T47D (cell line): ENCODE data around the gene EFNA2.

Experiments used
- DNase-seq, 2 experiments: peaks; one replicate each; pipeline versions ENCODE4 v3.0.0 to v3.0.0-alpha.2; 2011 to 2012; ENCODE audit warnings: low read depth in 1 of 2, low spot score in 1 of 2
- JUND ChIP-seq: IDR thresholded peaks from 2 replicates; pipeline ENCODE4 v1.6.1; 2012; ENCODE audit warnings: low read depth
- in situ Hi-C: cut with HindIII; loops from 2 replicates; pipeline ENCODE4 v1.10.0; 2016; ENCODE audit warnings: low sequenced_read_pairs, low pct_unique_long_range_greater_than_20kb

Gene EFNA2

DNA sequence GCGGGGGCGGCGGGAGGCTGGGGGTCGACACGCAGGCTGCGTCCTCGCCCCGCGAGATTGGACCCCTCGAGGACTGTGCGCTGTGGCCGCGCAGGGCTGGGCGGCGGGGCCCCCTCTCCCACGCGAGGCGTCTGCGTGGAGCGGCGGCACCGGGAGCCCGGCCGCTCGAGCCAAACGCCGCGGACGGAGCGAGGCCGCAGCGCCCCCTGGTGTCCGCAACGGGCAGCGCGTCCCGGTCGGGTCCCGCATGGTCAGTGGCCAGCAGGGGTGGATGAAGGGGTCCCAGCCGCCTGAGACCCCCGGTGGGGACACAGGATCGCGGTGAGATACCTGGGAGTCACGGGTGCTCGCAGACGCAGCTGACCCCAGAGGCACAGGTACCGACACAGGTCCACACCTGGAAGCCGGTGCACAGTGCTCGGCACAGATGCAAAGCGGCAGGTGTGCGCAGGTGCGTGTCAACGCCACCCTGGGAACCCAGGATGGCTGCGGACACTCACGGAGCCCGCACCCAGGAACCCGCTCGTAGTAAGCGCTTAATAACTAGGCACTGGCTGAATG lies 18.7 kb upstream of the EFNA2 start:
- no peak for TF ChIP-seq JUND
- in situ Hi-C loops: no loop called here
- DNase-seq: peak in 1 of 2 experiments; percentile 67

DNA sequence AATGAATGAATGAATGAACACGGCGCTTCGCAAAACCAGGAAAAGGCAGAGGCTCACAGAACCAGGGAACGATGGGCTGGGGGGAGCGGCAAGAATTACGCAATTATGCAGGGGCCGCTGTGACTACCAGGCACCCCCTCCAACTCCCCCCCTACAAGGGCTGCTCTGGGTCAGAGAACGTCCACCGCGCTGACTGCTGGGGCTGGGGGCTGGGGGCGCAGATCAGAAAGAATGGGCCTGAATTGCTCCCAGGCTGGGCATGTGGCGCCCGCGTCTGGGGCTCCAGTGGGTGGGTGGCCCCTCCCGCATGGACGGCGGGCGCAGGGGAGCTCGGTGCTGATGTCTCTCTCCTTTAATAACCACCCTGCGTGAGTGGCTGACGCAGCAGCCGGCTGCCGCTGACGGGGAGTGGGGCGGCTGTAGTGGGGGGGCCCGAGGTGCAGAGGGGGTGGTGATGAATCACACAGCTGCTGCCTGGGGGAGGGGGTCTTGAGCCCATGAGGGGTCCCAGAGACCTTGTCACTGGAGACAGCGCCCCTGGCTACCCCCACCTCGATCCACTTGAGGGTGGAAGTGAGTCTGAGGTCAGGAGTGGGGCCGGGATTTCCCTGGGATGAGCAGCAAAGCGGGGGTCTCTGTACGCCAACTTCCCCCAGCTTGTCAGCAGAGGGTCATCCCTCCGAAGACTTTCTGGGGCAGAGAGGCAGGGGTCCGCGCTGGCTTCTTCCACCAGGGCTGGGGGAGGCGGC lies 18.0 kb upstream of the EFNA2 start:
- in situ Hi-C loops: no loop called here
- DNase-seq: no peak
- TF ChIP-seq JUND: no peak

DNA sequence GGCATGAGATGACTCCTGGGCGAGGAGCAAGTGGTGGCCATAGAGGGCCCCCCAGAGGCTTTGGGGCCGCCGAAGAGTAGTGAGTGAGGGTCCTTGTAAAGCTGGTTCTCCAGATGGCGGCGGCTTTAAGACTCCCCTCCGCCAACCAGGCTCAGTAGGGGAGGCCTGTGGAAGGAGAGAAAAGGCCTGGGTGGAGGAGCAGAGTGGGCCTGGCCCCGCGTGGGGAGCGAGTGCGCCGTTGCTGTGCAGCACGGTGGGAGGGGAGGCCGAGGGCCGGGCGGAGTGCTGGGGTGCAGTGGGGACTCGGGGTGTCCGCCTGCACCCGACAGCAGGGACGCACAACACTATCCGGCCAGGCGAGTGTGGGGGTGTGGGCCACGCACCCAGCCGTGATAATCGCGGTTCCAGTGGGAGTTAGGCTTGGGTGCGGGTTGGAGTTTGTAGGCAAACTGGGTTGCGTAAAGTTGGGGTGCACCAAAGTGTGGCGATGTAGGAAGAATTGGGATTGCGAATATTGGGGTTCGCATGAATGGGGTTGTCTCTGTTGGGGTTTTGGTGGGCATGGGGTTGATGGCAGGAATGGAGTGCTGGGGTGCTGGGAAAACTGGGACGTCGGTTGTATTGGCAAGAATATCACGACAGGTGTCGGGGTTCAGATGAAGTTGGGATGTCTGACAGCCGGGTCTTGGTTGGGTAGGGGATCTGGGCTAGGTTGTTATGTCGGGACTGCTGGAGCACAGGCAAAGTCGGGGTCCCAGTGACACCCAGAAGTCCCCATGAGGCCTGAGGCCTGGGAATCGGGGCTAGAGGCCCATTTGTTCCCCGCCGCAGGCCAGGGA lies 17.2 kb upstream of the EFNA2 start:
- DNase-seq: no peak
- TF ChIP-seq JUND: no peak
- in situ Hi-C loops: no loop called here

DNA sequence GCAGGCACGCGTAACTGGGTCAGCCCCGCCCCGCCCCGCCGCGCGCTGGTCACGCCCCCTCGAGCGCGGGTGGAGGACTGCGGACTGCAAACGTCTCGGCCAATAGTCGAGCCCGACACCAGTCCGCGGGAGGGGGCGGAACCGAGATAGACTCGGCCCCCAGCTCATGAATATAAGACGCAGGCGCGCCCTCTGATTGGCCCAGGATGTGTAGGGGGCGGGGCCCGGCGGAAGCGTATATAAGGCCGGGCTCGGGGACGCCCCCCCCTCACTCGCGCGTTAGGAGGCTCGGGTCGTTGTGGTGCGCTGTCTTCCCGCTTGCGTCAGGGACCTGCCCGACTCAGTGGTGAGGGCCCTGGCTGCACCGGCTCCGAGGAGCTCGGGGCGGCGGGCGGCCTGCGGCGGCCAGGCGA lies 16.6 kb upstream of the EFNA2 start, which contains the start of gene CIRBP:
TSS of gene CIRBP (plus strand) at position 268 of the 413 bp plus-strand sequence. CDS start 1,602 bp downstream, outside the sequence.
- in situ Hi-C loops: no loop called here

DNA sequence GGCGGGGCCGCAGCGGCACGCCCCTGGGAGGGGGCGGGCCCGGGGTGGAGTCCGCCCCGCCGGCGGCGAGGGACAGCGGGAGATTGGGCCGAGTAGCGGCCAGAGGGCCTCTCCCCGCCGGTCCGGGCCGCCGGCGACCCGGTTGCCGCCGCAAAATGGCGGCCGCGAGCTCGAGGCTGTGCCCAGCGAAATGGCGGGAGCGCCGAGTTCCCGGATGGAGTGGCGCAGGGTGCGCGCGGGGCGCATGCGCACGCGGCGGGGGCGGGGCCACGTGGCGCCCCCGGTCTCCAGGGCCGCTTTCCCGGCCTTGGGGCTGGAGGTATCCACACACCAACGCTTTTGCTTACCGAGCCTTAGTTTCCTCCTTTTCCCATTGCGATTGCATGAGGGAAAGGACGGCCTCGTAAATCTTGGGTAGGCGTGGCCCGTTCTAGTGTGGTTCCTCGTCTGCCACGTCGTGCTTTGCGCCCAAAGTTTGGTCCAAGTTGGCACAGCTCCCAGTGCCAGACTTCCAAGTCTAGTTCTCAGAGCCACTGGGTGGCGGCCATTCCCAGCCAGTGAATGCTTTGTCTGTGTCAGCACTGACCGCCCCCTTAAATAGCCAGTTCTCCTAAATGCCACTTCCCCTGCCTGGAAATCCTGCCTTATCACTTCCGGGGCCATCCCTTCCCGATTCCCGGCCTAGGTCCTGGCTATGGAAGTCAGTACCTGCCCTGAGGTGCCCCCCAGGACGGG lies 16.0 kb upstream of the EFNA2 start:
- TF ChIP-seq JUND: no peak
- DNase-seq: peak; percentile 77 to 87
- in situ Hi-C loops: no loop called here

More for the DNA sequence above, 16.6 kb upstream of the EFNA2 start, which contains the start of gene CIRBP:
- TF ChIP-seq JUND: no peak
- peak; percentile 96 to 98 for DNase-seq

DNA sequence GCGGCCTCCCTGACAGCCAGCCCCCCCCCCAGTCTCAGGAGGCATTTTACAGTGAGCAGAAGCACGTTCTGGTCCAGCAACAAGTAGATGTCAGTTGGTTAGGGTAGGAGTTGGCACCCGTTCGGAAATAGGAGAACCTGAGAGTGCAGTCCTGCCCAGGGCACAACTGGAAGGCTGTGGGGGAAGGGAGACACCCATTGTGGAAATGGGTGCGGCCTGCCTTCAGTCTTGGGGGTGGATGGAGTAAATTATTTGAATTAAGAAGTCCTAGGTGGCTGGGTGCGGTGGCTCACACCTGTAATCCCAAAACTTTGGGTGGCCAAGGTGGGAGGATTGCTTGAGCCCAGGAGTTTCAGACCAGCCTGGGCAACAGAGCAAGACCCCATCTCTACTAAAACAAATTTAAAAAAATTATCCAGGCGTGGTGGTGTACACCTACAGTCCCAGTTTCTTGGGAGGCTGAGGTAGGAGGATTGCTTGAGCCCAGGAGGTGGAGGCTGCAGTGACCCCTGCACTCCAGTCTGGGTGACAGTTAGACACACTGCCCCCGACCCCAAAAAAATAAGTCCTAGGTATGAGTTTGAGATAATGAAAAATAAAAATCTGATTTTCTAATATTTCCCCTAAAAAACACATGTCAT lies 15.3 kb upstream of the EFNA2 start:
- in situ Hi-C loops: no loop called here
- peak in 1 of 2 experiments; percentile 78 for DNase-seq
- TF ChIP-seq JUND: no peak

DNA sequence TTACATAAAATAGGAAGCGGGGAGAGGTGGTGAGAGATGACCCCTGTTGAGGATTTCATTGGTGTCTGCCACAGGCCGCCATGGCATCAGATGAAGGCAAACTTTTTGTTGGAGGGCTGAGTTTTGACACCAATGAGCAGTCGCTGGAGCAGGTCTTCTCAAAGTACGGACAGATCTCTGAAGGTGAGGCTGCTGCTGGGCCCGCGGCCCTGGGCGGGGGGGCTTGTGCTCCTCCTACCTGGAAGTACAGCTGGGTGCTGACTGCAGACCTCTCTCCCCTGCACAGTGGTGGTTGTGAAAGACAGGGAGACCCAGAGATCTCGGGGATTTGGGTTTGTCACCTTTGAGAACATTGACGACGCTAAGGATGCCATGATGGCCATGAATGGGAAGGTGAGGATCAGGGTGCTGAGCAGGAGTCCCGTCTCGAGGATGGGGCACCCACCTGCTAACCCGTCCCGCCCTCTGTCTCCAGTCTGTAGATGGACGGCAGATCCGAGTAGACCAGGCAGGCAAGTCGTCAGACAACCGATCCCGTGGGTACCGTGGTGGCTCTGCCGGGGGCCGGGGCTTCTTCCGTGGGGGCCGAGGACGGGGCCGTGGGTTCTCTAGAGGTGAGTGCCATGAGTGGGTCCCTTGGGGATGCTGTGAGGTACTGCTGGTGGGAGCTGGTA lies 14.7 kb upstream of the EFNA2 start:
- in situ Hi-C loops: no loop called here
- DNase-seq: no peak
- no peak for TF ChIP-seq JUND

DNA sequence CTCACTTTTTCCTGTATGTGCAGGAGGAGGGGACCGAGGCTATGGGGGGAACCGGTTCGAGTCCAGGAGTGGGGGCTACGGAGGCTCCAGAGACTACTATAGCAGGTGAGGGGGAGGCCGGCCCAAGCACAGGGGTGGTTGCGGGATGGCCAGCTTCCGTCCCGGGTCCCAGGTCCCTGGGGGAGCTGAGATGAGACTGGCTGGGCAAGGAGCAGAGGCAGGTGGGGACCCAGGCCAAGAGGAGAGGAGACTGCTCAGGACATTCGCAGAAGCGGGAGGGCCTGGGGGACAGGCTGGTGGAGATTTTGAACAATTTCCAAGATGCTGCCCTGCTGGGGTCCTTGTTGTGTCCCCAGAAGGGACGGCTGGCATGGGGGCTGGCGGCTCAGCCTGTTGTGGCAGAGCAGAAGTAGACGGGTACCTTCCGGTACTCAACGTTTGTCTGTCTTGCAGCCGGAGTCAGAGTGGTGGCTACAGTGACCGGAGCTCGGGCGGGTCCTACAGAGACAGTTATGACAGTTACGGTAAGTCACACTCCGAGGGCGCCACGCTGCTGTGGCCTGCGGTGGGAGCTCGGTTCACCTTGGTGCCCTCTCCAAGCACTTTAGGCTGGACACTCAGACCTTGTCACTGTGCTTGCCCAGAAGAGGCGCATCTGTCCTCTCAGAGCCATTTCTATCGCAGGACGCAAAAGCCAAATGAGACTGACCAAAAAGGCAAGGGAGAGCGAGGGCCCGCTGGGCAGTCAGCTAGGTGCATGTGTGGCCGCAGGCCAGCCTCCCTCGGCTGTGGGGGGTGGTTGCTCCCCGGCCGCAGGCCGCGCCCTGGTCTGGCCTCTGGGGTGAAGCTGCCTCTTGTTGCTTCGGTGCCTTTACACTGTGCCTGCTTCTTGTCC lies 13.9 kb upstream of the EFNA2 start:
- TF ChIP-seq JUND: no peak
- in situ Hi-C loops: no loop called here
- DNase-seq: no peak

DNA sequence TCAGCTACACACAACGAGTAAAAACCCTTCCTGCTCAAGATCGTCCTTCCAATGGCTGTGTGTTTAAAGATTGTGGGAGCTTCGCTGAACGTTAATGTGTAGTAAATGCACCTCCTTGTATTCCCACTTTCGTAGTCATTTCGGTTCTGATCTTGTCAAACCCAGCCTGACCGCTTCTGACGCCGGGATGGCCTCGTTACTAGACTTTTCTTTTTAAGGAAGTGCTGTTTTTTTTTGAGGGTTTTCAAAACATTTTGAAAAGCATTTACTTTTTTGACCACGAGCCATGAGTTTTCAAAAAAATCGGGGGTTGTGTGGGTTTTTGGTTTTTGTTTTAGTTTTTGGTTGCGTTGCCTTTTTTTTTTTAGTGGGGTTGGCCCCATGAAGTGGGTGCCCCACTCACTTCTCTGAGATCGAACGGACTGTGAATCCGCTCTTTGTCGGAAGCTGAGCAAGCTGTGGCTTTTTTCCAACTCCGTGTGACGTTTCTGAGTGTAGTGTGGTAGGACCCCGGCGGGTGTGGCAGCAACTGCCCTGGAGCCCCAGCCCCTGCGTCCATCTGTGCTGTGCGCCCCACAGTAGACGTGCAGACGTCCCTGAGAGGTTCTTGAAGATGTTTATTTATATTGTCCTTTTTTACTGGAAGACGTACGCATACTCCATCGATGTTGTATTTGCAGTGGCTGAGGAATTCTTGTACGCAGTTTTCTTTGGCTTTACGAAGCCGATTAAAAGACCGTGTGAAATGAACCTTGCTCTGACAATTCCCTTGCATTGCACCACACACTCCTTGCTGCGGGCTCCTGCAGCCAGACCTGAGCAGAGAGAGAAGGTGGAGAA lies 13.0 kb upstream of the EFNA2 start:
- TF ChIP-seq JUND: no peak
- in situ Hi-C loops: no loop called here
- no peak for DNase-seq
